Measurements from ENCODE around the gene NCF2. TPM values are rescaled to one million over a fixed set of nuclear protein-coding genes. Genes with fewer than 3 reads are reported as not detected.

NCF2 gene
- total and polyA plus RNA-seq, 7 donors, result 0.51 to 4.3 (median 2.3) TPM

GRCh38 chr1:183602510-183602909, 12.3 kb upstream of the NCF2 start:
- intact Hi-C loops (cut with DNase I), result no loop called here
- H3K27me3 ChIP-seq (ENCODE audit: insufficient read depth in 3 of 3, low read length in 2 of 3), result no peaks in the 10 kb centered on the region
- H3K4me1 ChIP-seq, result no peaks in the 10 kb centered on the region
- TF ChIP-seq, protein P1, sequence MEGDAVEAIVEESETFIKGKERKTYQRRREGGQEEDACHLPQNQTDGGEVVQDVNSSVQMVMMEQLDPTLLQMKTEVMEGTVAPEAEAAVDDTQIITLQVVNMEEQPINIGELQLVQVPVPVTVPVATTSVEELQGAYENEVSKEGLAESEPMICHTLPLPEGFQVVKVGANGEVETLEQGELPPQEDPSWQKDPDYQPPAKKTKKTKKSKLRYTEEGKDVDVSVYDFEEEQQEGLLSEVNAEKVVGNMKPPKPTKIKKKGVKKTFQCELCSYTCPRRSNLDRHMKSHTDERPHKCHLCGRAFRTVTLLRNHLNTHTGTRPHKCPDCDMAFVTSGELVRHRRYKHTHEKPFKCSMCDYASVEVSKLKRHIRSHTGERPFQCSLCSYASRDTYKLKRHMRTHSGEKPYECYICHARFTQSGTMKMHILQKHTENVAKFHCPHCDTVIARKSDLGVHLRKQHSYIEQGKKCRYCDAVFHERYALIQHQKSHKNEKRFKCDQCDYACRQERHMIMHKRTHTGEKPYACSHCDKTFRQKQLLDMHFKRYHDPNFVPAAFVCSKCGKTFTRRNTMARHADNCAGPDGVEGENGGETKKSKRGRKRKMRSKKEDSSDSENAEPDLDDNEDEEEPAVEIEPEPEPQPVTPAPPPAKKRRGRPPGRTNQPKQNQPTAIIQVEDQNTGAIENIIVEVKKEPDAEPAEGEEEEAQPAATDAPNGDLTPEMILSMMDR (IDR thresholded peaks at IDR 0.05), result no peak
- no peak for ATAC-seq
- WGBS, 3 donors, result 96 to 100% (median 100%) methylated on average over 1 of the region's 1 CpG
- no peak overlapping the region for H3K4me3 ChIP-seq
- H3K36me3 ChIP-seq (ENCODE audit: insufficient read depth in 1 of 2, low read depth in 1 of 2), result no peaks in the 10 kb centered on the region
- H3K9me3 ChIP-seq, result no peaks in the 10 kb centered on the region
- no peak overlapping the region for H3K27ac ChIP-seq
- no peak for DNase-seq

DNA sequence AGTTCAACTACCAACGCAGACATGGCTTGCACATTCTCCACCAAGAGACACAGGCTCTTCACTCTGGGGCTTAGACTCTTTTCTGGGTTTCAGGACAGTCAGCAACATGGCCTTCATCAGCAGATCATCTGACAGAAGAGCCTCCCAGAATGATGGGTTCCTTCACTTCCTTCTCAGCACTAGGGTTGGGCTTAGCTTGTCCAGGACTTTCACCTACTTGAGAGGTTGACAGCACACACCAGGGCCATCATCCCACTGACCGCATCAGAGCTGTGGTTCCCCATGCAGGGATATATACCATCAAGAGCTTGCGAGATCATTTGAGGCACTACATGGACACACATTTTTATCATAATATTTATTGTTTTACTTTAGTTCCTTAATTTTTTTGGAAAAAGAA, 10.4 kb upstream of the NCF2 start:
- no peak overlapping the region for H3K27ac ChIP-seq
- H3K27me3 ChIP-seq (ENCODE audit: insufficient read depth in 3 of 3, low read length in 2 of 3), result peaks cover 0 to 3% (median 0%) of the 10 kb centered on the region in 3 donors
- TF ChIP-seq, protein P1 (IDR thresholded peaks at IDR 0.05), result no peak
- no peak for DNase-seq
- no peaks in the 10 kb centered on the region for H3K36me3 ChIP-seq (ENCODE audit: insufficient read depth in 1 of 2, low read depth in 1 of 2)
- H3K9me3 ChIP-seq, result no peaks in the 10 kb centered on the region
- WGBS, 3 donors, result 84 to 90% (median 87%) methylated on average over 3 of the region's 3 CpGs
- no peak for ATAC-seq
- no peaks in the 10 kb centered on the region for H3K4me1 ChIP-seq
- no peak overlapping the region for H3K4me3 ChIP-seq
- intact Hi-C loops (cut with DNase I), result no loop called here

- DNase-seq, result no peak
- H3K9me3 ChIP-seq, result no peaks in the 10 kb centered on the region
These were observed 9.9 kb upstream of the NCF2 start for GRCh38 chr1:183600136-183600535.

DNA sequence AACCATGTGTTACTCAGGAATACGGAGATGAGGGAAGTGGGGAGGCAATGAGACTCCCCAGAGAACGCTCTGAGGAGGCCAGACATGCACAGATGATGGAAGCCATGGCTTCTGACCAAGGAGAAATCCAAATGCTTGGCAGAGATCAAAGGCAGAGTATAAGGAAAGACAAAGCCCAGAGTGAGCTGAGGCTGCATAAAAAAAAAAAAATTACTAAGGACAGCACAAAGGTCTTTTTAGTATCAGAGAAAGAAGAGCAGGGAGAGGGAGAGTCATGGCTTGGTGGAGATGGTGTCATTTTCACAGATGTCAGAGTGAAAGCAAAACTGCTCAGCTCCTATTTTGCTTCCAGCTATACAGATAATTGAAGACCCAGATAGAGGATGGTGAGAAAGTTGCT, 8.1 kb upstream of the NCF2 start:
- H3K27ac ChIP-seq, result peak overlapping the region; percentile 16
- intact Hi-C loops (cut with DNase I), result no loop called here
- no peak for DNase-seq
- H3K27me3 ChIP-seq (ENCODE audit: insufficient read depth in 3 of 3, low read length in 2 of 3), result peaks cover 0 to 3% (median 0%) of the 10 kb centered on the region in 3 donors
- no peaks in the 10 kb centered on the region for H3K36me3 ChIP-seq (ENCODE audit: insufficient read depth in 1 of 2, low read depth in 1 of 2)
- no peak for ATAC-seq
- no peak overlapping the region for H3K4me3 ChIP-seq
- H3K9me3 ChIP-seq, result no peaks in the 10 kb centered on the region
- 25 to 39% (median 34%) methylated on average over 2 of the region's 2 CpGs for WGBS, 3 donors
- TF ChIP-seq, protein P1 (IDR thresholded peaks at IDR 0.05), result no peak
- H3K4me1 ChIP-seq, result no peaks in the 10 kb centered on the region

More at GRCh38 chr1:183600136-183600535, 9.9 kb upstream of the NCF2 start:
- TF ChIP-seq, protein P1 (IDR thresholded peaks at IDR 0.05), result no peak
- Histone ChIP-seq H3K27ac (no peak overlapping the region), H3K4me3 (no peak overlapping the region), H3K27me3 (ENCODE audit: insufficient read depth in 3 of 3, low read length in 2 of 3) (peaks cover 0 to 3% (median 0%) of the 10 kb centered on the region in 3 donors), H3K4me1 (no peaks in the 10 kb centered on the region), H3K36me3 (ENCODE audit: insufficient read depth in 1 of 2, low read depth in 1 of 2) (no peaks in the 10 kb centered on the region)
- intact Hi-C loops (cut with DNase I), result no loop called here
- peak in 3 of 4 donors; percentile 60 to 81 (median 69) for ATAC-seq
- WGBS, 3 donors, result 73 to 80% (median 73%) methylated on average over 3 of the region's 3 CpGs

All from psoas muscle (tissue), 8 donors.